SJCRH30 (cell line): ENCODE measurements around the gene TTC7B. TPM values are rescaled to one million over a fixed set of nuclear protein-coding genes. Genes with fewer than 3 reads are reported as not detected.
"Not testable (repeated sequence)": the region's sequence is repeated elsewhere in the genome, so short reads cannot be mapped to it uniquely, and the experiment has no call there.

Experiments
- DNase-seq, 2 experiments: peaks; one replicate each; pipeline ENCODE4 v3.0.0-alpha.2; 2015 to 2020
- H3K27ac ChIP-seq: fragments of 250-450 bp; sonication (Bioruptor Pico); 2 replicates; pipeline ENCODE4 v1.5.1; 2020; ENCODE audit warnings: mild to moderate bottlenecking, moderate library complexity
- H3K27me3 ChIP-seq: fragments of 250-450 bp; sonication (Bioruptor Pico); 2 replicates; pipeline ENCODE4 v1.5.1; 2020; ENCODE audit warnings: mild to moderate bottlenecking, moderate library complexity
- H3K36me3 ChIP-seq: fragments of 250-450 bp; sonication (Bioruptor Pico); 2 replicates; pipeline ENCODE4 v1.5.1; 2020; ENCODE audit warnings: mild to moderate bottlenecking, moderate library complexity
- H3K4me1 ChIP-seq: fragments of 250-450 bp; sonication (Bioruptor Pico); 2 replicates; pipeline ENCODE4 v1.5.1; 2020; ENCODE audit warnings: mild to moderate bottlenecking, moderate library complexity
- H3K4me3 ChIP-seq: fragments of 250-450 bp; sonication (Bioruptor Pico); 2 replicates; pipeline ENCODE4 v1.5.1; 2020; ENCODE audit warnings: mild to moderate bottlenecking, moderate library complexity
- H3K9me3 ChIP-seq: fragments of 250-450 bp; sonication (Bioruptor Pico); replicated peaks from 2 replicates; pipeline ENCODE4 v1.5.1; 2020; ENCODE audit warnings: mild to moderate bottlenecking, moderate library complexity
- total RNA-seq: library from RNA; depleted of rRNA; stranded (reverse); fragments of >200 nt; shearing (Covaris generic); gene quantifications from 2 replicates; pipeline ENCODE4 v1.2.3, GENCODE V29; 2014

Gene TTC7B
- total RNA-seq, 1 experiment from 2014 or later = 45.9 TPM

DNA sequence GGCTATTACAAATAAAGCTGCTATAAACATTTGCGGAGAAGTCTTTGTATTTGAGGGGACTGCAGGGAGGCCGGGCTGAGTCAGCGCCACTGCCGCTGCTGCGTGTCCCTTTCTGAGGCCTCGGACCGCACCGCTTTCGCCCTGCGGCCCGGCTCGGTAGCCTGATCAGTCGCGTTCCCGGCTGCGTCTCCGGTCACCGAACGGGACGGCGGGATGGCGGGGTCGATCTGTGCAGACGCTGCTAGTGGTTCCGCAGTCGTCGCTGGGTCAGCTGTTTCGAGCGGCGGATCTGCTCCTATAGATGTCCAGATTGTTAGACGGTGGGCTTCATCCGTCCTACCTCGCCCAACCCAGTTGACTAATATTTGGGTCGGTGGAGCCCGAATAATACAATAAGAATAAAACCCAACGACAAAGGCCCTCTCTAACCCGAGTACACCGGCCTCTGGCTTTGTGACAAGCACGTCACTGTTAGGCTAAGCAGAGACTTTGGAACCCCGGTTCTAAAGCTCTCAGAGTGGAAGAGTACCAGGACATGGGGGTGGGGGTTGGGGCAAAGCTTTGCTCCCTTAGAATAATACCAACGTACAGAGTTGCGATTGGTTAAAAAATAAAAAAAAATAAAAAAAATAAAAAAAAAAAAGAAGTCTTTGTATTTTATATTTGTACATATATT is 290.7 kb downstream of the TTC7B start:
- H3K9me3 ChIP-seq, H3K27me3 ChIP-seq, H3K27ac ChIP-seq, DNase-seq, H3K4me3 ChIP-seq, H3K36me3 ChIP-seq: not testable (repeated sequence)
- H3K4me1 ChIP-seq = peaks cover 16% of the 10 kb centered on the region

DNA sequence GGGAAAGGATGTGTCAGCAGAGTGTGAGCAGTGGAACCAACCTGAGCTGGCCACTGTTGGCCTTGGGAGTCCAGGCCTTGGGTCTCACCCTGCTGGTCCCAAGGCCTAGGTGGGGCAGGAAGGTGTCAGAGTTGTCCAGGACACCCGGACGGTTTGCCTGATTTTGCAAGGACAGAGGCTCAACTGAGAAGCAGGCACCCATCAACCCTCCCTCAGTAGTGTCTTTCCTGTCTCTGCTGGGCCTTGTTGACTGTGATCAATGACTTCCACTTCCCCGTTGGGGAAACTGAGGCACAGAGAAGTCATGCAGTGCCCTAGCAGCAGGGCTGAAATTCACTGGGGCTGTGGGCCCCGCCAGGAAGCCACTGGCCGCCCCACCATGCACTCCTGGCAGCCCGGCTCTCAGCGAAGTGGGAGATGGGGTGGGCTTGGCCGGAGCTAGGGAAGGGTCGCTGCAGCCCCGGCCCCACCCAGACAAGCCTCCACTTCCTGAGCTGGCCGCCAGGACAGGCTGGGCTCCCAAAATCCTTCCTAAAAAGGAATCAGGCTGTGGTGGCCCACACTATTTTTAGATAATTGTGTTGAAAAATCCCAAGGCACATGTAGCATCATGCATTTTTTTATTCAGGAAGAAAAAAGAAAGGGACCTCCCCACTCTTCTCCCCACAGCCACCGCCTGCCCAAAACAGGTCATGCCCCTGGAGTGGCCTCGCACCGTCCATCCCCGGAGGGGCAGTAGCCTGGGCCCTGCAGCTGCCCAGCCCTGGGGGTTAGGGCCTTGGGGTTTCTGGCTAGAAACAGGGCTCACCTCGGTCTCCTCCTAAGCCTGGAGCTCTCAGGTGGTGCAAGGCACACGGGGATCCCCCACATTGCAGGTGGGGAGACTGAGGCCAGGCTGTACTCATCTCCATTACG is 292.0 kb downstream of the TTC7B start:
- H3K4me3 ChIP-seq = no peak overlapping the region
- no peaks in the 10 kb centered on the region for H3K27me3 ChIP-seq
- no peak overlapping the region for H3K27ac ChIP-seq
- peaks cover 17% of the 10 kb centered on the region for H3K4me1 ChIP-seq
- H3K9me3 ChIP-seq = peaks cover 3% of the 10 kb centered on the region; the same call in 1 of the 2 replicates
- DNase-seq = no peak
- H3K36me3 ChIP-seq = no peaks in the 10 kb centered on the region

DNA sequence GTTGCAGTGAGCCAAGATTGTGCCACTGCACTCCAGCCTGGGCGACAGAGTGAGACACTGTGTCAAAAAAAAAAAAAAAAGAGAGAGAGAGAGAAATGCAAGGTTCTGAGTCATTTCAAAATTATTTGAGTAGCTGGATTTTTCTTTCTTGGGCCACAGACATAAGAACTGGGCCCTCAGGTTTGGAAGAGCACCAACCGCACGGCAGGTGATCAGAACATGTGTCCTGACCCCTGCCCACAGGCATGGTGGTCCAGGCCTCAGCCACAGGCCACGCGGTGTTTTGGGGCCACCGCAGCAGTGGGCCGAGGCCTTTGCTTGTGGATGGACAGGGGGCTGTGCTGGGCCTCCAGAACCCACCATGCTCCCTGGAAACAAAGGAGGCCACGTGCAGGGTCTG is 292.7 kb downstream of the TTC7B start:
- Histone ChIP-seq H3K4me1 (peaks cover 17% of the 10 kb centered on the region), H3K27me3 (no peaks in the 10 kb centered on the region), H3K27ac (no peak overlapping the region), H3K36me3 (no peaks in the 10 kb centered on the region), H3K9me3 (peaks cover 3% of the 10 kb centered on the region; the same call in 1 of the 2 replicates), H3K4me3 (no peak overlapping the region)
- no peak for DNase-seq

DNA sequence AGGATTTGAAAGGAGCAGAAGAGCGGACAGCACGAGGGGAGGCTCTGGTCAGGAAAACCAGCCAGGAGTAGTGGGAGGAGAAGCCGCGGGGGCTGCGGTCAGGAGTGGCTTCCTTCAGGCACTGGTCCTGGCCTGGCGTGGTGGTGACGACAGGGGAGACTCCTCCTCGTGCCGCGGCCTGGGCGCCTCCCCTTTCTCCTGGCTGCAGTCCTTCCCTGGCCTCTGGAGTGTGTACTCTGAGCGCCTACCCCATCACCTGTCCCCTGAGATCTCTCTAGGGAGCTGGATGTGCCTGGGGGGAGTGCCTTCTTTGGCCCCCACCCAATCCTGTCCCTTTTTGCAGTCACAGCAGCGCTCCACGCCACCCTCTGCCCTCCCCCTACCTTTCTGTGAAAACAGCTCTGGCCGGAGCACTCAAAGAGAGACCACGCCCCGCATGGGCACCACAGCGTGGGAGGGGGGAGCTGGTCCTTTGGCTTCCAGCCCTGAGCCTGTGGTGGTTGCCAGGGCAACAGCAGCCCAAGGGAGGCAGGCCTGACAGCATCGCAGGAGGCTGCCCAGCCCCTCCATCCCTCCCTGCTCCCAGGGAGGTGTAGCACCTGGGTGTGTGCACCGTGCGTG is 293.5 kb downstream of the TTC7B start:
- peaks cover 17% of the 10 kb centered on the region for H3K4me1 ChIP-seq
- peak overlapping the region; percentile 38 for H3K4me3 ChIP-seq
- H3K9me3 ChIP-seq = peaks cover 3% of the 10 kb centered on the region; the same call in 1 of the 2 replicates
- peak; percentile 86 to 87 for DNase-seq
- no peaks in the 10 kb centered on the region for H3K27me3 ChIP-seq
- H3K27ac ChIP-seq = no peak overlapping the region
- no peaks in the 10 kb centered on the region for H3K36me3 ChIP-seq

DNA sequence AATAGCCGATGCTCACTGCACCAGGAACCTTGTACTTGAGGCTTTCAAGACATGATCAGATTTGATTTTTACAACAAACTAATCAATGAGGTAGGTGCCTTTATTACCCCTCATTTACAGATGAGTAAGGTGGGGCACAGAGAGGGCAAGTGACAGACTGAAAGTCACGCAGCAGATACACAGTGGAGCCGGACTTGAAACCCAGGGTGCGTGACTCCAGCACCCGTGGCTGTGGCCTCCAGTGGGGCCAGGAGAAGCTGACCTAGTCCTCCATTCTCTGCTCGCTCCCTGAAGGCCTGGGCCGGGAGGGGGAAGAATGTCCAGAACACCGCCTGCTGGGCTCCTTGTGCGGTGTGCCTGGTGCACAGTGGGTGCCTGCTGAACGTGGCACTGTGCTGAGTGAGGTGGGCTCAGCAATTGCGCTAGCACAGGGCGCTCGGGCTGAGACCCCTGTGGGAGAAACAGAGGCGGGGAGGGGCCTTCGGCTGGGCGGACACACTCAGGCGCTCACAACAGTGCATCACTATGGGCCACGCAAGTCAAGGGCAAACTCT is 294.2 kb downstream of the TTC7B start:
- no peaks in the 10 kb centered on the region for H3K36me3 ChIP-seq
- no peak overlapping the region for H3K27ac ChIP-seq
- peaks cover 3% of the 10 kb centered on the region; the same call in 1 of the 2 replicates for H3K9me3 ChIP-seq
- no peaks in the 10 kb centered on the region for H3K27me3 ChIP-seq
- DNase-seq = no peak
- peaks cover 17% of the 10 kb centered on the region for H3K4me1 ChIP-seq
- no peak overlapping the region for H3K4me3 ChIP-seq

DNA sequence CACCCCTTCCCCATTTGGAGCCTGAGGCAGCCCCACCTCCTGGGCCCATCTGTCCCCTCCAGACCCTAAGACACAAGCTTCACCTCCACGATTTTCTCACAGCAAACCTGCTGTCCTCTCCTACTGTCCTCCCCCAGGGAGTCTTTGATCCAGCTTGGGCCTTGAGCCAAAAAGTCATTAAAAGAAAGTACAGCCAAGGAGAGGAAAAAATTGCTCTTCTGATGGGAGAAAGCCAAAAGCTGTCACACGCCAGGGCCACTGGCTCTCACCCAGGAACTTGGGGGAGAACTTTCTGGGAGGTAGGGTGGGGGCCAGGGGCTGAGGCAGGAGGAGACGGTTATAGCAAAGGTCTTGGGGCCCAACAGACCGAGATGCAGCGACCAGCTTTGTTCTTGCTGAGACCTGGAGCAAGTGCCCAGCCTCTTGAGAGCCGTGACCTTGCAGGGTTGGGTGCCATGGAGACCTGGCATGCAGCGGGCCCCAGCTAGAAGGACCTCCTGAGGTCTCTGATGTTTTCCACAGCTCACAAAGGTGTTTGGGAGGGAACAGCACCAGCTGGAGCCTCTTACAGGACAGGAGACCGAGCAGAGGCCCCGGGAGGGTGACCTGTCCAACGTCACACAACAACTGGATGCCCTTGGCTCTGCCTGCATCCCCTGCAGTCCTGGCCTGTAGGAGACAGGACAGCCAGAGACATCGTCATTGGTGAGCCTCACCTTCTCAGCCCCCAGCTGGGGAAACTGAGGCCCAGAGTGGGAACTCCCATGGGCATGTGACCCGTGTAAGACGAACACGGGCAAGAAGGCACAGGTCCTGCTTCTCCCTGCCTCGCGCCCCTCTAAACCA is 294.9 kb downstream of the TTC7B start:
- 0 out of 2 replicates have a peak, but pooled peaks cover 3% of the 10 kb centered on the region for H3K9me3 ChIP-seq
- peaks cover 17% of the 10 kb centered on the region for H3K4me1 ChIP-seq
- no peak overlapping the region for H3K4me3 ChIP-seq
- H3K36me3 ChIP-seq = no peaks in the 10 kb centered on the region
- peak in 1 of 2 experiments; percentile 42 for DNase-seq
- no peaks in the 10 kb centered on the region for H3K27me3 ChIP-seq
- no peak overlapping the region for H3K27ac ChIP-seq

DNA sequence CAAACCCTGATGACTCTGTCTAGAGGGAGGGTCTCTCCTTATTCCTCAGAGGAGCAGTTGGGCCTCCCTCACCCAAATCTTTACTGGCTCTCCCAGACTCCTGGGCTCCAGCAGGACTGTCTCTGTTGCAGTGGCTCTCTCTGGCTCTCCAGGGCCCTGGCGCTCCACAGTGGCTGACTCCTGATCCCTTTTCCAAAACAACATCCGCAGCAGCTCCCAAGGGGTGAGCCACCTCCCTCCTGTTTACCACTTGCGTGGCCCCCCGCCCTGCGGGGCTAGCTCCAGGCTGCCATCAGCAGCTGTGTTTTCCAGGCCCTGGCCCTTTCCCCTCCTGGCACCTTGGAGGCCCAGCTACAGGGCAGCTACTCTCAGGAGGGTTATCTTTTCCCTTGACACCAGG is 295.9 kb downstream of the TTC7B start:
- DNase-seq = peak; percentile 37 to 54
- H3K4me1 ChIP-seq = peaks cover 17% of the 10 kb centered on the region
- no peaks in the 10 kb centered on the region for H3K36me3 ChIP-seq
- H3K27me3 ChIP-seq = no peaks in the 10 kb centered on the region
- H3K4me3 ChIP-seq = no peak overlapping the region
- H3K27ac ChIP-seq = no peak overlapping the region
- no peaks in the 10 kb centered on the region for H3K9me3 ChIP-seq

DNA sequence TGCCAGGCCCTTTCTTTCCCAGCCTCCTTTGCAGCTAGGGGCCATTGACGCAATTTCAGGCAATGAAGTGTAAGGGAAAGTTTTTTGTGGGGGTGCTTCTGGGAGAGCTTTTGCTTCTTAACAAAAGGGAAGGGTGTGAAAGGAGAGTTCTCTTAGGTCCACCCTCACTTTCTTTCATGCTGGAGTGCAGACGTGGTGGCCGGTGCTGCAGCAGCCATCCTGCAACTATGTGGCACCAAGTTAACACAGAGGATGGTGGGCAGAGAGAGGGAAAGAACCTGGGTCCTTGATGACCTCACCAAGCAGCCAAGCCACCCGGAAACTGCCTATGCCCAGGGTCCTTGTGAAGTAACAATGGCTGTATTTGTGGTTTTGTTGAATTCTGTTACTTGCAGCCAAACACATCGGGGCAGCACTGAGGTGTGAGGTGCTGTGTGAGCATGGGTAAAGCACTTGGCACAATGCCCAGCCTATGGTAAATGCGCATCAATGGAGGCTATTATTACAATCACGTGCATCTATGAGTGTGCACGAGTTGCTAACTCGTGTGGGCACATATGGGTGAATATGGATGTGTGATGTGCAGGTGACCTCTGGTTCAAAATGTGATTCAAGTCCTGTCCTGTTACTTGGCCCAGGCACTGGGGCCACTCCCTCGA is 296.8 kb downstream of the TTC7B start:
- Histone ChIP-seq H3K4me3 (no peak overlapping the region), H3K27ac (no peak overlapping the region), H3K4me1 (peaks cover 17% of the 10 kb centered on the region), H3K36me3 (no peaks in the 10 kb centered on the region), H3K9me3 (no peaks in the 10 kb centered on the region), H3K27me3 (no peaks in the 10 kb centered on the region)
- no peak for DNase-seq

DNA sequence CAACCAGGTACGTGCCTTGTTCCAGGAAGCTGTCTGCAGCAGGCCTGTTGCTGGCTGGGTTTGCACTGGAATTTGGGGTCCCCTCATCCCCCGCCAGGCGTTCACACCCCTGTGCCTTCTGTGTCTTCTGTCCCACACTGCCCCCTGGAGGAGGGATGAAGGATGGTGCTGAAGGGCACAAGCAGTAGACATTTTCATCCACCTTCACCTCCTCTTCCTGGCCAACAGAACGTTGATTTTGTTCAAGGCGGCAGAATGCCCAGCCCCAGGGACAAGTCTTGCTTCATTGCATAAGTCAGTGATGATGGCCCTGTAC is 297.3 kb downstream of the TTC7B start:
- Histone ChIP-seq H3K4me3 (no peak overlapping the region), H3K9me3 (no peaks in the 10 kb centered on the region), H3K4me1 (peaks cover 19% of the 10 kb centered on the region), H3K27me3 (no peaks in the 10 kb centered on the region), H3K27ac (no peak overlapping the region), H3K36me3 (no peaks in the 10 kb centered on the region)
- peak in 1 of 2 experiments; percentile 56 for DNase-seq

DNA sequence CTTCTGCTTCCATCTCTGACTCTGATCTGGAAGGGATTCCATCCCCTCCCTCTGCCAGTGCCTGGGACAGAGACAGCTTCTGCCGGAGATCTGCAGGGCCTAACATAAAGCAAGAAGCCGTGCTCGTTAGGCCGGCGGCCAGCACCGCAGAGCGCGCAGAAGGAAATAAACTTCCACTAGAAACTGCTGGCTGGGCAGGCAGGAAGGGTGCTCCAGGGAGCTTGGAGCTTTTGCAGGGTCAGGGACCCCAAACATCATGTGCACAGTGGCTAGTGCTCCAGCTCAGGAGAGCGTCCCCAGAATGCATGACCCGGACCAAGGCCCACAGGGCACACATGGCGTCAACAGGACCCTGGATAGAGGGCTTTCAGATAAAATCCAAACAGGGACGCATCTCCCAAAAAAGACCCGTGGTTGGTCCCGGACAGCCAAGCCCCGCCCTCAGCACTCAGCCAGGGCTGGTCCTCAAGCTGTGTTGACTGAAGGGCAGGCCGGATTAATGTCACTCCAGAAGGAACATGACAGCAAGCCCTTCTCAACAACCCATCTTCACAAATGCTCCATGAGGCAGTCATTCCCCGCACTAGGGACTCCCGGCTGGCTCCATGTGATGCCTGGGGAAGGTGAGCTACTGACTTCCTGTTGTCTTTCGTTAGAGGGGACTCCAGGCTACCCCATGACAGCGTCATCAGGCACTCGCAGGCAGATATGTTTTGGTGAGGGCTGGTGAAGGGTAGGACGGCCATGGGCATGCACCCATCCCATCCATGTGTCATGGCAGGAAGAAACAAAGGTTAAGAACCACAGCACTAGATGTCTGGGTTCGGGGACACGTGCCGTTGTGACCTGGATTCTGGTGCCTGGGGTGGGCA is 297.9 kb downstream of the TTC7B start:
- Histone ChIP-seq H3K36me3 (no peaks in the 10 kb centered on the region), H3K4me3 (no peak overlapping the region), H3K27me3 (no peaks in the 10 kb centered on the region), H3K27ac (no peak overlapping the region), H3K9me3 (no peaks in the 10 kb centered on the region), H3K4me1 (peaks cover 19% of the 10 kb centered on the region)
- no peak for DNase-seq

DNA sequence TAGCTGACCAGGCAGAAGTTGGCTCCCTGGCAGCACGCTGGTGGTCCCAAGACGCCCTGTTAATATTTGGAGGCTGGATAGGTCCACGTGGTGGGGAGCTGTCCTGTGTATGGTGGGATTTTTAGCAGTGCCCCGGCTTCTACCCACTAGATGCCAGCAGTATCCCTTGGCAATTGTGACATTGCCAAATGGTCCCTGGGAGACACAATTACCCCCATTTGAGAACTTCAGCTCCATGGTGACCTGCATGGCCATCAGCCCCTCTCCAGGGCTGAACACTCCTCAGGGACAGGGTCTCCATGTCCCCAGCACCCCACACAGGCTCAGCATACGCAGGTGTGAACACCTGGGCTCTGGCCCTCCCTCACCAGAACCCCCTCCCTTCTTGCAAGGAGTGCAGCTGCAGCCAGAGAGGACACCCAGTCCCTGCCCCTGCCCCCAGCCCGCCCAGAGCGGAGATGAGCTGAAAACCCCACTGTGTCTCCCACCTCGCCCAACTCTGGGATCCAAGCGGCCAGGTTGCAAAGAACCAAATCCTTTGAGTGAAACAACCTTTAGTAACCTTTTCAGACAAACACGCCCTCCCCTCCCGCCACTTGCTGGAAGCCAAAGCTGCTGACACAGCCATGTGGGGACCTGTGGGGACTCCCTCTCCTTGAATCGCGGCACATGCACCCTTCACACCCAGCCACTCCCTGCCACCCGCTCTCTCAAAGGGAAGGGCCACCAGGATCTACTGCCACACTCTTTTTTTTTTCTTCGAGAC is 299.0 kb downstream of the TTC7B start:
- DNase-seq = no peak
- peaks cover 29% of the 10 kb centered on the region for H3K4me1 ChIP-seq

DNA sequence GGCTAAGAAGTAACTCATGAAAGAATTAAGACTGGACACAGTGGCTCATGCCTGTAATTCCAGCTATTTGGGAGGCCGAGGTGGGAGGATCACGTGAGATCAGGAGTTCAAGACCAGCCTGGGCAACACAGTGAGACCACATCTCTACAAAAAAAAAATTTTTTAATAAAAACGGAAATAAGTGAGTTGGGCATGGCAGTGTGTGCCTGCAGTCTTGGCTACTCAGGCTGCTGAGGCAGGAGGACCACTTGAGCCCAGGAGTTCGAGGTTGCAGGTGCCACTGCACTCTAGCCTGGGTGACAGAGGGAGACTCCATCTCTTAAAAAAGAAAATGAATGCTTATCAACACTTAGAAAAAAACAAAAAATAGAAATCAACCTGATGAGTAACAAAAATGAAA is 301.7 kb downstream of the TTC7B start:
- no peak for DNase-seq
- Histone ChIP-seq H3K9me3 (no peaks in the 10 kb centered on the region), H3K36me3 (no peaks in the 10 kb centered on the region), H3K27ac (no peak overlapping the region), H3K4me1 (peaks cover 21% of the 10 kb centered on the region), H3K4me3 (no peak overlapping the region), H3K27me3 (no peaks in the 10 kb centered on the region)

More for the DNA sequence above, 299.0 kb downstream of the TTC7B start:
- Histone ChIP-seq H3K9me3 (no peaks in the 10 kb centered on the region), H3K27me3 (no peaks in the 10 kb centered on the region), H3K27ac (no peak overlapping the region), H3K4me3 (no peak overlapping the region), H3K36me3 (no peaks in the 10 kb centered on the region)
